ENCODE data around the gene SFTPD. TPM values are rescaled to one million over a fixed set of nuclear protein-coding genes. Genes with fewer than 3 reads are reported as not detected.

Gene SFTPD
- total RNA-seq, 1 experiment from 2014 or later, result 0.39 TPM

DNA sequence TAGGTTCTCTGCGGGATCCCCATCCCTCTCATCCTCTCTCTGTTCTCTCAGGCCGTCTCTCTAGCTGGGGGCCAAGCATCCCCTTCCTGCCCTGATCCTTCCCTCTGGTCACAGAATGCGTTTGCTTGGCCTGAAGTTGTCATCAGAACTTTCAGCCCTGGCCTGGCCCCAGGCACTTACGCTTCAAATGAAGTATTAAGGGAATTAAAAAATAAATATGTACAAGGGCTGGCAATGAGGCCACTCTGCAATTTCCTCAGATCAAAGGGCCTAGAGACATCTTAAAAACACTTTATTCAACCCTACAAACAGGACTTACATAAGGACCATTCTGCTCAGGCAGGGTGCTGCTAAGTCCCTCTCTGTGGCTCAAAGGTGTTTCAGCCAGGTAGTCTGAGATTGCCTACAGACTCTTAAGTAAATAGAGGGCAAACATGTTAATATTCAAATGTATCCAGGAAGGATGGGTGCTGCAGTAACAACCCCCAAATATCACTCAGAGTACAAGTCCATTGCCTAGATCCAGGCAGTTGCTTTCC lies 16.0 kb downstream of the SFTPD start:
- Mint-ChIP-seq H3K4me3 (ENCODE audit: unreplicated experiment) (no peak overlapping the region), H3K9me3 (ENCODE audit: unreplicated experiment) (no peaks in the 10 kb centered on the region), H3K36me3 (ENCODE audit: insufficient read depth, unreplicated experiment) (no peaks in the 10 kb centered on the region), H3K27me3 (ENCODE audit: insufficient read depth, unreplicated experiment) (peaks cover 11% of the 10 kb centered on the region), H3K4me1 (ENCODE audit: low read depth, unreplicated experiment) (peaks cover 14% of the 10 kb centered on the region), H3K27ac (ENCODE audit: unreplicated experiment) (no peak overlapping the region)
- no peak overlapping the region for H3K4me3 ChIP-seq (ENCODE audit: low read depth, low read length)
- ChIA-PET CTCF (no interaction called here), POLR2A (no interaction called here)
- H3K9me3 ChIP-seq, result no peaks in the 10 kb centered on the region
- H3K36me3 ChIP-seq (ENCODE audit: control insufficient read depth, insufficient read depth, low read length), result no peaks in the 10 kb centered on the region
- TF ChIP-seq, protein P1, sequence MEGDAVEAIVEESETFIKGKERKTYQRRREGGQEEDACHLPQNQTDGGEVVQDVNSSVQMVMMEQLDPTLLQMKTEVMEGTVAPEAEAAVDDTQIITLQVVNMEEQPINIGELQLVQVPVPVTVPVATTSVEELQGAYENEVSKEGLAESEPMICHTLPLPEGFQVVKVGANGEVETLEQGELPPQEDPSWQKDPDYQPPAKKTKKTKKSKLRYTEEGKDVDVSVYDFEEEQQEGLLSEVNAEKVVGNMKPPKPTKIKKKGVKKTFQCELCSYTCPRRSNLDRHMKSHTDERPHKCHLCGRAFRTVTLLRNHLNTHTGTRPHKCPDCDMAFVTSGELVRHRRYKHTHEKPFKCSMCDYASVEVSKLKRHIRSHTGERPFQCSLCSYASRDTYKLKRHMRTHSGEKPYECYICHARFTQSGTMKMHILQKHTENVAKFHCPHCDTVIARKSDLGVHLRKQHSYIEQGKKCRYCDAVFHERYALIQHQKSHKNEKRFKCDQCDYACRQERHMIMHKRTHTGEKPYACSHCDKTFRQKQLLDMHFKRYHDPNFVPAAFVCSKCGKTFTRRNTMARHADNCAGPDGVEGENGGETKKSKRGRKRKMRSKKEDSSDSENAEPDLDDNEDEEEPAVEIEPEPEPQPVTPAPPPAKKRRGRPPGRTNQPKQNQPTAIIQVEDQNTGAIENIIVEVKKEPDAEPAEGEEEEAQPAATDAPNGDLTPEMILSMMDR (IDR thresholded peaks at IDR 0.05; ENCODE audit: insufficient read depth in 1 of 2, low read depth in 1 of 2, low read length in 1 of 2, severe bottlenecking in 1 of 2, unreplicated experiment in 1 of 2), result no peak
- BruUV-seq (replicated peaks), result no TSS peak
- peaks cover 12% of the 10 kb centered on the region for H3K4me1 ChIP-seq
- intact Hi-C loops (cut with micrococcal nuclease; ENCODE audit: unreplicated experiment), result loop anchor here (5.0 to 10.0 kb wide), 2 partner anchors 92 to 114 kb away; no protein-coding TSS in a partner anchor
- no peak for DNase-seq
- no peaks in the 10 kb centered on the region for H3K27me3 ChIP-seq (replicated peaks; ENCODE audit: control insufficient read depth, insufficient read depth, low read length)

DNA sequence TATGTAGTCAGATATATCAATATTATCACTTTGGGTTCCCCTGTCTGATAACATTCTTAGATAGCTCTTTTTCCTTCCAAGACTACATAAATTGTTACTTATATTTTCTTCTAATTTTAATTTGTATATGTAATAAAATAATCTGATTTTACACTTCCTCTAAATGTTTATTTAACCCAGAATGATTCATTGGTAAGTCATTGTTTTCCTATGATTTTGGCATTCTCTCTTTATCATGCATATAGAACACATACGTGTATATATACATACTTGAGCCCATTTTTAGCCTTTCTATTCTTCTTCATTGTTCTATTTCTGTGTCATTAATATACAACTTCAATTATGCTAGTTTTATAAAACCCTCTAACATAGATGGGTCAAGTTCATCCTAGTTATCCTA lies 16.6 kb downstream of the SFTPD start:
- intact Hi-C loops (cut with micrococcal nuclease; ENCODE audit: unreplicated experiment), result loop anchor here (5.0 to 10.0 kb wide), 2 partner anchors 92 to 115 kb away; no protein-coding TSS in a partner anchor
- no peak overlapping the region for H3K4me3 ChIP-seq (ENCODE audit: low read depth, low read length)
- H3K27ac Mint-ChIP-seq (ENCODE audit: unreplicated experiment), result no peak overlapping the region
- no peaks in the 10 kb centered on the region for H3K9me3 Mint-ChIP-seq (ENCODE audit: unreplicated experiment)
- TF ChIP-seq, protein P1 (IDR thresholded peaks at IDR 0.05; ENCODE audit: insufficient read depth in 1 of 2, low read depth in 1 of 2, low read length in 1 of 2, severe bottlenecking in 1 of 2, unreplicated experiment in 1 of 2), result no peak
- H3K4me3 Mint-ChIP-seq (ENCODE audit: unreplicated experiment), result no peak overlapping the region
- H3K27me3 Mint-ChIP-seq (ENCODE audit: insufficient read depth, unreplicated experiment), result peaks cover 11% of the 10 kb centered on the region
- no peaks in the 10 kb centered on the region for H3K9me3 ChIP-seq
- peaks cover 14% of the 10 kb centered on the region for H3K4me1 Mint-ChIP-seq (ENCODE audit: low read depth, unreplicated experiment)
- CTCF ChIA-PET, result no interaction called here
- H3K4me1 ChIP-seq, result peaks cover 12% of the 10 kb centered on the region
- DNase-seq, result no peak
- no TSS peak for BruUV-seq (replicated peaks)
- POLR2A ChIA-PET, result no interaction called here
- H3K36me3 Mint-ChIP-seq (ENCODE audit: insufficient read depth, unreplicated experiment), result no peaks in the 10 kb centered on the region
- no peaks in the 10 kb centered on the region for H3K36me3 ChIP-seq (ENCODE audit: control insufficient read depth, insufficient read depth, low read length)
- no peaks in the 10 kb centered on the region for H3K27me3 ChIP-seq (replicated peaks; ENCODE audit: control insufficient read depth, insufficient read depth, low read length)

DNA sequence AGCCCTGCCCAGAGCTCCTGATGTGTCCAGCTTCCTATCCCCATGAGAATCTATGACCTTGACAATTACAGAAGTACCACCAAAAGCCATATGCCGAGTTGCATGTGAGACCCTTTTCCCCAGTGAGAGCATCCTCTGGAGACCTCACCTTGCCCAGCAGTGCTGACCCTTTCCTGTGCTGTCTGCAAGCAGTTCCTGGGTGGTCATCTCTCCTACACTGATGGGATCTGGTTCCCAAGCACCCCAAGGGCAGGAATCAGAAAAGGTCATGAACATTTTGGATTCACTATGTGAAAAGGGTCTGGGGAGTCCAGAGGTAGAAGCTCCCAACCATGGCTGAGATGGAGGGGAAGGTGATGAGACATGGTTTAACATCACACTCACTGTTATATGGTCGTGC lies 18.2 kb downstream of the SFTPD start:
- no peak overlapping the region for H3K4me3 Mint-ChIP-seq (ENCODE audit: unreplicated experiment)
- DNase-seq, result no peak
- peaks cover 12% of the 10 kb centered on the region for H3K27me3 Mint-ChIP-seq (ENCODE audit: insufficient read depth, unreplicated experiment)
- H3K27me3 ChIP-seq (replicated peaks; ENCODE audit: control insufficient read depth, insufficient read depth, low read length), result no peaks in the 10 kb centered on the region
- H3K36me3 Mint-ChIP-seq (ENCODE audit: insufficient read depth, unreplicated experiment), result no peaks in the 10 kb centered on the region
- H3K9me3 Mint-ChIP-seq (ENCODE audit: unreplicated experiment), result no peaks in the 10 kb centered on the region
- peaks cover 12% of the 10 kb centered on the region for H3K4me1 ChIP-seq
- intact Hi-C loops (cut with micrococcal nuclease; ENCODE audit: unreplicated experiment), result loop anchor here (5.0 to 10.0 kb wide), 2 partner anchors 94 to 117 kb away; no protein-coding TSS in a partner anchor
- H3K4me3 ChIP-seq (ENCODE audit: low read depth, low read length), result no peak overlapping the region
- H3K36me3 ChIP-seq (ENCODE audit: control insufficient read depth, insufficient read depth, low read length), result no peaks in the 10 kb centered on the region
- no peaks in the 10 kb centered on the region for H3K9me3 ChIP-seq
- POLR2A ChIA-PET, result no interaction called here
- H3K27ac Mint-ChIP-seq (ENCODE audit: unreplicated experiment), result no peak overlapping the region
- TF ChIP-seq, protein P1 (IDR thresholded peaks at IDR 0.05; ENCODE audit: insufficient read depth in 1 of 2, low read depth in 1 of 2, low read length in 1 of 2, severe bottlenecking in 1 of 2, unreplicated experiment in 1 of 2), result no peak
- CTCF ChIA-PET, result no interaction called here
- BruUV-seq (replicated peaks), result no TSS peak
- peaks cover 14% of the 10 kb centered on the region for H3K4me1 Mint-ChIP-seq (ENCODE audit: low read depth, unreplicated experiment)

Data from Caco-2 (cell line).